HL-60 (cell line): Measurements from ENCODE around the gene HOXA7.

ENCODE experiments used
- DNase-seq, 2 experiments: peaks; one replicate each; pipeline ENCODE4 v3.0.0-alpha.2; 2010 to 2020; ENCODE audit warnings: low read depth in 1 of 2, low spot score in 1 of 2
- H3K27ac ChIP-seq: fragments of 250-450 bp; sonication (Bioruptor Pico); replicated peaks from 2 replicates; pipeline ENCODE4 v1.5.1; 2020; ENCODE audit warnings: mild to moderate bottlenecking, moderate library complexity
- H3K27me3 ChIP-seq: fragments of 250-450 bp; sonication (Bioruptor Pico); 2 replicates; pipeline ENCODE4 v1.5.1; 2021; ENCODE audit warnings: mild to moderate bottlenecking, moderate library complexity; ENCODE audit not compliant: insufficient read depth, poor library complexity, severe bottlenecking
- H3K4me3 ChIP-seq: replicated peaks from 2 replicates; pipeline ENCODE4 v1.5.1; 2011; ENCODE audit warnings: mild to moderate bottlenecking, control low read depth, low read length; ENCODE audit not compliant: insufficient read depth
- GABPA ChIP-seq: IDR thresholded peaks from 2 replicates; pipeline ENCODE4 v1.6.1; 2012; ENCODE audit warnings: low read depth
- POLR2AphosphoS5 ChIP-seq: IDR thresholded peaks from 2 replicates; pipeline ENCODE4 v1.6.1; 2012; ENCODE audit warnings: low read depth
- REST ChIP-seq: IDR thresholded peaks from 2 replicates; pipeline ENCODE4 v1.6.1; 2012; ENCODE audit warnings: low read depth; ENCODE audit not compliant: insufficient replicate concordance
- SPI1 ChIP-seq: IDR thresholded peaks from 2 replicates; pipeline ENCODE4 v1.6.1; 2012; ENCODE audit warnings: low read depth, mild to moderate bottlenecking, borderline replicate concordance
- TF ChIP-seq, protein P1 (sequence below): IDR thresholded peaks from one replicate; pipeline ENCODE4 v1.5.1; 2011; ENCODE audit warnings: low read length, control low read depth, inconsistent platforms; ENCODE audit not compliant: insufficient read depth

Gene HOXA7

DNA sequence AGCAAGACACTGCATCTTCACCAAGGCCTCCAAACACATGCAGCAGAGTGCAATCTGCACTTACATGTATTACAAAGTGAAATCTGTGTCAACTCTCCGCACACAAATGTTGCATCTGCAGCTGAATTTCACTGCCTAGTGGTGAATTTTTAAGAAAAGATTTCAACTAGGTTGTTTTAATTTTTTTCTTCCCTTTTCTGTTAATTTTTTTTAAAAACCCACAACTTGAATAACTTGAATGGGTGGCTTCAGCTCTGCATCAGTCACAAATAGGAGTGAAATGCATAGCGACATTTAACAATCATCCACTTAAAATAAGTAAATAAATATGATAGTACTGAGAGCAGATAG lies 37.5 kb upstream of the HOXA7 start:
- no peak overlapping the region for H3K4me3 ChIP-seq
- TF ChIP-seq GABPA (no peak), SPI1 (no peak), POLR2AphosphoS5 (no peak), REST (no peak)
- TF ChIP-seq, protein P1, sequence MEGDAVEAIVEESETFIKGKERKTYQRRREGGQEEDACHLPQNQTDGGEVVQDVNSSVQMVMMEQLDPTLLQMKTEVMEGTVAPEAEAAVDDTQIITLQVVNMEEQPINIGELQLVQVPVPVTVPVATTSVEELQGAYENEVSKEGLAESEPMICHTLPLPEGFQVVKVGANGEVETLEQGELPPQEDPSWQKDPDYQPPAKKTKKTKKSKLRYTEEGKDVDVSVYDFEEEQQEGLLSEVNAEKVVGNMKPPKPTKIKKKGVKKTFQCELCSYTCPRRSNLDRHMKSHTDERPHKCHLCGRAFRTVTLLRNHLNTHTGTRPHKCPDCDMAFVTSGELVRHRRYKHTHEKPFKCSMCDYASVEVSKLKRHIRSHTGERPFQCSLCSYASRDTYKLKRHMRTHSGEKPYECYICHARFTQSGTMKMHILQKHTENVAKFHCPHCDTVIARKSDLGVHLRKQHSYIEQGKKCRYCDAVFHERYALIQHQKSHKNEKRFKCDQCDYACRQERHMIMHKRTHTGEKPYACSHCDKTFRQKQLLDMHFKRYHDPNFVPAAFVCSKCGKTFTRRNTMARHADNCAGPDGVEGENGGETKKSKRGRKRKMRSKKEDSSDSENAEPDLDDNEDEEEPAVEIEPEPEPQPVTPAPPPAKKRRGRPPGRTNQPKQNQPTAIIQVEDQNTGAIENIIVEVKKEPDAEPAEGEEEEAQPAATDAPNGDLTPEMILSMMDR, result no peak
- H3K27me3 ChIP-seq, result peaks cover 64% of the 10 kb centered on the region
- no peak for DNase-seq
- H3K27ac ChIP-seq, result no peak overlapping the region

DNA sequence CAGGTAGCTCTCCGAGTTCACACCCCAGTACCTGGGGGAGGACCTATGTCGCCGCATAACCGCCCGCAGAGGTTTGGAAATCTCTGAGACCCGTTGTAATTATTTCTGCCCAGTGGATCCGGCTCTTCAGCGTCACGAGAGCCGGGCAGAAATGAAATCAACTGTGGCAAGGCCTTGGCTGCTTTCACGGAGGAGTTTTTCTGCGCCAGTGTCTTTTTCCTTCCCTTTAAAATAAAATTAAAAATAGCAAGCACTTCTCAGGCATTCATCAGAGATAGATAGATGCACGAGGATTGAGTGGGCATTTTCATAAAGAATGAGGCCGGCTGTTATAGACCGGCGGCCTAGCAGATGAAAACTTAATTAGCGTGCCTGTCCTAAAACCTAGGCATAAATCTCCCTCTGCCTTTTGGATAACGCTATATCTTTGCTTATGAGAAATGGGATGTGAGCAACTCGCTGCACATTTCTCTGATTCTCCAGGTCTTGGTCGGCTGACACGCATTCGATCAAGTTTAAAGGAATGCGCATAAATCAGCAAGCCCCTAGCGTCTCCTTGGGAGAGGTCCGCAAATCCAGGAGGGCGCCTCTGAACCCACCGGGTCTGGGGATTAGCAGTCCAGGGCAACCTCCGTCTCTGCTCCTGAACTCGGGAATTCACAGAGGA lies 37.0 kb upstream of the HOXA7 start:
- TF ChIP-seq, protein P1, result no peak
- no peak for TF ChIP-seq GABPA
- TF ChIP-seq POLR2AphosphoS5, result no peak
- TF ChIP-seq REST, result no peak
- Histone ChIP-seq H3K27ac (no peak overlapping the region), H3K4me3 (peak overlapping the region; percentile 27; the same call in 1 of the 2 replicates), H3K27me3 (peaks cover 59% of the 10 kb centered on the region)
- no peak for DNase-seq

DNA sequence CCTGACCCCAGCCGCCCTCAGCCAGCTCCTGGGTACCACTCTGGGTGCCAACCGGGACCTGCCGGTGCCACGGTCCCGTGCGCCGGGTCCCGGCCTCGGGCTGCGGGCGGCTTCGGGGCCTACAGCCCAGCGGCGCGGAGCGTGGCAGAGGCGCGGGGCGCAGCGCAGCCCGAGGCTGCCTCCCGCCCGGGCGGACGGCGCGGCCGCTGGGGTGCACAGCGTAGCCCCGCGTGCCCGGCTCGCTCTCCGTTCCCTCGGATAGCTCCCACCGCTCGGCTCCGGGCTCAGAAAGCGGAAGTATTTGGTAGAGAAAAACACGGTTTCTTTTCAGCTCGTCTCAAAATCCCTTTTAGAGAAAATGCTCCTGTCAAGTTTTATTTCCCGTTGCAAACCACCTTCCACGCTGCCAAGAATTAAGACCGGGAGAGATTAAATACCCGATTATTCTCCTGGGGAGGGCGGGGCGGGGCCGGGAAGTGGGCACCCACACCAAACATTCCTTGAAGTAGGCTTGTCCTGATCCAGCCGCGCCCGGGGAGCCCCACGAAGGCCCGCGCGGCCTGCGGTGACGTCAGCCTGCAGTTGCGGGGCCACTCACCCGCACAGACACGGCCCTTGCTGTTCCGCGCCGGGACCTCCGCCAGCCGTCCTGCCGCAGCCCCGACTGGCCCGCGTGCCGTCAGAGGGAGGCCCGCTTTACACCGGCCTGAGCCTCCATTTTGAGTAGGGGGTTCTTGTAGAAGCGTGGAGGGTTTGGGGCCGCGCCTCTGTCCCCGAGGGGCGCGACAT lies 36.3 kb upstream of the HOXA7 start:
- no peak for TF ChIP-seq SPI1
- TF ChIP-seq POLR2AphosphoS5, result no peak
- no peak for TF ChIP-seq GABPA
- TF ChIP-seq, protein P1, result no peak
- no peak overlapping the region for H3K27ac ChIP-seq
- H3K27me3 ChIP-seq, result peaks cover 59% of the 10 kb centered on the region
- peak in 1 of 2 experiments; percentile 67 for DNase-seq
- H3K4me3 ChIP-seq, result peak overlapping the region; percentile 27
